SU-DHL-6 (cell line): ENCODE measurements around the gene HDAC7.

Experiments
- H2AFZ ChIP-seq: fragments of 200-600 bp; sonication (generic); 2 replicates; pipeline ENCODE4 v1.6.1; 2014; ENCODE audit warnings: low read depth, mild to moderate bottlenecking, moderate library complexity, mixed read lengths, antibody characterized with exemption, low read length; ENCODE audit not compliant: severe bottlenecking
- H3F3A ChIP-seq: fragments of 200-600 bp; shearing (Covaris generic); 2 replicates; pipeline ENCODE4 v1.6.0; 2016; ENCODE audit warnings: antibody characterized with exemption, mild to moderate bottlenecking; ENCODE audit not compliant: insufficient read depth
- H3K27ac ChIP-seq: fragments of 200-600 bp; sonication (generic); 2 replicates; pipeline ENCODE4 v1.5.1; 2016; ENCODE audit warnings: low read depth, mild to moderate bottlenecking, low read length, moderate library complexity, mixed read lengths
- H3K27me3 ChIP-seq: fragments of 200-600 bp; sonication (generic), shearing (Covaris generic); 2 replicates; pipeline ENCODE4 v1.6.0; 2014; ENCODE audit warnings: mild to moderate bottlenecking, low read length
- H3K36me3 ChIP-seq: fragments of 200-600 bp; sonication (generic); 2 replicates; pipeline ENCODE4 v1.6.1; 2014; ENCODE audit warnings: mild to moderate bottlenecking, low read length, mixed read lengths
- H3K4me2 ChIP-seq: fragments of 300-600, 200-600 bp; shearing (Covaris generic), sonication (generic); 2 replicates; pipeline ENCODE4 v1.6.0; 2014; ENCODE audit warnings: low read length, low read depth, mild to moderate bottlenecking; ENCODE audit not compliant: poor library complexity, severe bottlenecking
- H3K4me3 ChIP-seq: fragments of 200-600 bp; sonication (generic); 2 replicates; pipeline ENCODE4 v1.5.1; 2014; ENCODE audit warnings: antibody characterized with exemption, low read length, mild to moderate bottlenecking, mixed read lengths; ENCODE audit not compliant: insufficient read depth, poor library complexity, severe bottlenecking
- H3K79me2 ChIP-seq: fragments of 200-600 bp; sonication (generic); 2 replicates; pipeline ENCODE4 v1.6.1; 2014; ENCODE audit warnings: mild to moderate bottlenecking, low read length, moderate library complexity; ENCODE audit not compliant: insufficient read depth
- H3K9ac ChIP-seq: fragments of 200-600 bp; sonication (generic); 2 replicates; pipeline ENCODE4 v1.7.0; 2014; ENCODE audit warnings: mild to moderate bottlenecking, low read length
- H3K9me2 ChIP-seq: fragments of 200-600 bp; sonication (generic); replicated peaks from 2 replicates; pipeline ENCODE4 v1.6.1; 2014; ENCODE audit warnings: low read length; ENCODE audit not compliant: insufficient read depth
- H3K9me3 ChIP-seq: fragments of 200-600 bp; sonication (generic); 2 replicates; pipeline ENCODE4 v1.6.1; 2014; ENCODE audit warnings: low read length, mixed read lengths; ENCODE audit not compliant: insufficient read depth
- H4K20me1 ChIP-seq: fragments of 200-600 bp; sonication (generic); 2 replicates; pipeline ENCODE4 v1.6.1; 2014; ENCODE audit warnings: low read depth, mild to moderate bottlenecking, antibody characterized with exemption, low read length, moderate library complexity, mixed read lengths
- CTCF ChIP-seq: fragments of 200-600 bp; sonication (generic); IDR thresholded peaks from one replicate; pipeline ENCODE4 v1.5.1; 2017; ENCODE audit warnings: antibody characterized with exemption, mild to moderate bottlenecking, low read length, moderate library complexity; ENCODE audit not compliant: insufficient read depth, poor library complexity, severe bottlenecking
- EZH2phosphoT487 ChIP-seq: fragments of 200-600 bp; sonication (generic), shearing (Covaris generic); conservative IDR thresholded peaks from 2 replicates; pipeline ENCODE4 v1.6.1; 2018; ENCODE audit warnings: mild to moderate bottlenecking, antibody characterized with exemption, low read length, moderate library complexity, mixed read lengths

HDAC7 gene

GRCh38 chr12:47748507-47748828 is 71.2 kb downstream of the HDAC7 start:
- Histone ChIP-seq H3K9me3 (no peaks in the 10 kb centered on the region), H3K9me2 (no peaks in the 10 kb centered on the region), H3K79me2 (no peaks in the 10 kb centered on the region), H3K4me3 (no peak overlapping the region), H2AFZ (no peak overlapping the region), H3K4me2 (no peak overlapping the region), H3K9ac (no peak overlapping the region), H4K20me1 (no peaks in the 10 kb centered on the region), H3F3A (no peaks in the 10 kb centered on the region), H3K27ac (no peak overlapping the region), H3K36me3 (no peaks in the 10 kb centered on the region), H3K27me3 (no peaks in the 10 kb centered on the region)
- TF ChIP-seq EZH2phosphoT487 (no peak), CTCF (no peak)

- H3K27me3 ChIP-seq: no peaks in the 10 kb centered on the region
- H3K4me3 ChIP-seq: no peak overlapping the region
- no peak overlapping the region for H3K9ac ChIP-seq
- TF ChIP-seq EZH2phosphoT487 (no peak), CTCF (no peak)
- H3K36me3 ChIP-seq: no peaks in the 10 kb centered on the region
- H3K4me2 ChIP-seq: no peak overlapping the region
- H3K9me3 ChIP-seq: no peaks in the 10 kb centered on the region
- H3K27ac ChIP-seq: no peak overlapping the region
- no peaks in the 10 kb centered on the region for H4K20me1 ChIP-seq
- no peaks in the 10 kb centered on the region for H3F3A ChIP-seq
- H3K9me2 ChIP-seq: no peaks in the 10 kb centered on the region
- no peaks in the 10 kb centered on the region for H3K79me2 ChIP-seq
- H2AFZ ChIP-seq: no peak overlapping the region
Observed at GRCh38 chr12:47747596-47748506, 71.9 kb downstream of the HDAC7 start.

- no peaks in the 10 kb centered on the region for H3K9me2 ChIP-seq
- no peak overlapping the region for H2AFZ ChIP-seq
- H3K4me2 ChIP-seq: no peak overlapping the region
- H3F3A ChIP-seq: no peaks in the 10 kb centered on the region
- H3K79me2 ChIP-seq: no peaks in the 10 kb centered on the region
- H3K36me3 ChIP-seq: no peaks in the 10 kb centered on the region
- no peak overlapping the region for H3K27ac ChIP-seq
- H3K9ac ChIP-seq: no peak overlapping the region
- no peaks in the 10 kb centered on the region for H3K9me3 ChIP-seq
- no peak for TF ChIP-seq EZH2phosphoT487
- TF ChIP-seq CTCF: no peak
- no peaks in the 10 kb centered on the region for H3K27me3 ChIP-seq
- no peak overlapping the region for H3K4me3 ChIP-seq
- H4K20me1 ChIP-seq: no peaks in the 10 kb centered on the region
Observed at GRCh38 chr12:47747126-47747525, 72.6 kb downstream of the HDAC7 start.
